ENCODE data around the gene IGLON5.

IGLON5 gene

DNA sequence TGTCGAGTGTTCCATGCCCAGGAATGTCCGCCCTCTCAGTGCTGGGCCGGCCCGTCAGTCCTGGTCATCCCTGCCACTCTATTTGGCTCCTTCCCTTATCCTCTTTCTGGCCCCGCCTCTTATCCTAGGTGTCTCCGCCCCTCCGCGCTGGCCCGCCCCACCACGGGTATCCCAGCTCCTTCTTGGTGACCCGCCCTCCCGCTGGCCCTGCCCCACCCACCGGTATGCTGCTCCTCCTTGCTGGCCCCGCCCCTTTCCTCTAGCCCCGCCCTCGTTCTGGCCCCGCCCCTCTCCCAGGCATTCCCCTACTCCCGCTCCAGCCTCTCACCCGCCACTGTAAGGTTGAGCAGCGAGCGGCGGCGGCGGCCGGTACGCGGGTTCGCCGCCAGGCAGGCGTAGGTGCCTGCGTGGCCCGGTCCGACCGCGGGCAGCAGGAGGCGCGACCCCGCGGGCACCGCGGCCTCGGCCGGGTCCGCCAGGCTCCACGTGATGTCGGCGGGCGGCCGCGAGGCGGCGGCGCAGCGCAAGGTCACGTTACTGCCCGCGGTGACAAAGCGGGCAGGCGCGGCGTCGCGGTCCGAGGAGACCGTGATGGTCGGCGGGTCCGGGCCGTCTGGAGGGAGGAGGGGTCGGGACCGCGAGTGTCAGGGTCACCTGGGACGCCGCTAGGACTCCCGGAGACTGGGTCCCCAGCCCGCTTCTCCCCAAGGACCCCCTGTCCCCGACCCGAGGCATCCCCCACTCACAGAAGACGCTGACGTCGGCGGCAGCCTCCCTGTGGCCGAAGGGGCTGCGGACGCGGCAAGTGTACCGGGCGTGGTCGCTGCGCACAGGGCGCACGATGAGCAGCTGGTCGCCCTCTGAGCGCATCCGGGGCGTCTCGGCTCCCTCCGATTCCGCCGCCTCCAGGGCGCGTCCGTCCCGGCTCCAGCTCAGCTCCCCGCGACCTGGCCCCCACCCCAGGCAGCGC lies 28.5 kb downstream of the IGLON5 start:
- no peak; the same call in 1 of the 2 replicates for TF ChIP-seq FOXM1 (IDR thresholded peaks at IDR 0.05; ENCODE audit: borderline replicate concordance)
- TF ChIP-seq LEF1 (IDR thresholded peaks at IDR 0.05; ENCODE audit: borderline replicate concordance) = no peak
- TF ChIP-seq ZNF384 (IDR thresholded peaks at IDR 0.05) = no peak
- TF ChIP-seq FOXK2 (IDR thresholded peaks at IDR 0.05) = no peak
- no peak for TF ChIP-seq BHLHE40 (IDR thresholded peaks at IDR 0.05; ENCODE audit: borderline replicate concordance)
- TF ChIP-seq FOXA1 (IDR thresholded peaks at IDR 0.05) = no peak
- TF ChIP-seq SP1 (IDR thresholded peaks at IDR 0.05) = no peak
- TF ChIP-seq SUZ12 (IDR thresholded peaks at IDR 0.05) = no peak
- no peak for TF ChIP-seq TARDBP (IDR thresholded peaks at IDR 0.05)
- no peak for TF ChIP-seq ARNT (IDR thresholded peaks at IDR 0.05)
- TF ChIP-seq L3MBTL2 (conservative IDR thresholded peaks at IDR 0.05) = peak; percentile 81
- TF ChIP-seq PKNOX1 (IDR thresholded peaks at IDR 0.05) = peak; percentile 92
- TF ChIP-seq HDGF (IDR thresholded peaks at IDR 0.05; ENCODE audit: borderline replicate concordance) = no peak
- POLR2A ChIA-PET = interaction anchor here (0.5 to 5.9 kb wide), 8 partner anchors 10 to 54 kb away, joined by 3 to 40 read pairs (median 4); partner anchors contain the start of gene ETFB
- CTCF ChIA-PET = interaction anchor here (0.6 to 1.1 kb wide), 2 partner anchors 26 to 41 kb away, joined by 3 to 6 read pairs; partner anchors contain the start of gene ETFB
- DNase-seq (ENCODE audit: extremely low spot score) = peak; percentile 98

DNA sequence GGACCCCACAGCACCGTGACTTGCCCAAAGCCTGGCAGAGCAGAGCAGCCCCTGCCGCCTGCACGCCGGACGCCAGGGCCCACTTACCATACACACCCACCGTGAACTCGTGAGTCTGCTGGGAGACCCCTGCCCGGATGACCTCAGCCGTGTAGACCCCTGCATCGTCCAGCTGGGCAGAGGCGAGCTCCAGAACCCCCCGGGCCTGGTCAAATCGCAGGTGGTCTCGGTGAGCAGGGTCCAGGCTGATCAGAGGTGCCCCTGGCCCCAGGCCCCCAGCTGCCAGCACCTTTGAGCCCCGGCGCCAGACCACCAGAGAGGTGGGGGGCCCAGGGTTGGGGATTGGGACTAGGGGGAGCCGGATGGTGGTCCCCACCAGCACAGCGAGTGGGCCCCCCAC lies 29.6 kb downstream of the IGLON5 start:
- CTCF ChIA-PET = no interaction called here

DNA sequence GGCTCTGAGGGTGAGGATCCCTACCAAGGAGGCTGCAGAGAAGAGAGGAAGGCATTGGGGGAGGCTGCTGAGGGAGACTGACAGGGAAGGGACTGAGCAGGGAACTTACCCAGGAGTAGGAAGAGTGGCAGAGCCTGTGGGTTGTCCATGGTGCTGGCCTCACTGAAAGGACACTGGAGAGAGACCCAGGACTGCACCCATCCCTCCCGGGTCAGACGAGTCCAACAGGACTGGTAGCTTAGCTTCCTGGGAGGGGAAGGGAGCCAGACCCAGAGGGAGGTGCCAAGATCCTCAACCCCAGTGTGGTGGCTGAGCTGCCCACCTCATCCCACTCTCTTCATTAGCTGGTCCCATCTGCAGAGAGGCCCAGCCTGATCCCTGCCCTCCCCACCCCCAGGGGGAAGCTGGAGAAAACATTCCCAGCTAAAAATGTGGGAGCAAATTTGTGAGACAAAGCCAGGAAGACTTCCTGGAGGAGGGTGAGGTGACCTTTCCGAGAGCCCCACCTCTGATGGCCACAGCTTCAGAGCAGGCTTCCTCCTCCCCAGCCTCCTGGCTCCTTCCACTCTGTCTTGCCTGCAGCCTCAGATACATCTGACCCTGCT lies 30.6 kb downstream of the IGLON5 start, which contains the start of gene VSIG10L:
TSS of gene VSIG10L (minus strand) at position 164 of the 605 bp plus-strand sequence. CDS start at position 149, 15 bp downstream.
- CTCF ChIA-PET = no interaction called here

More for the DNA sequence above, 29.6 kb downstream of the IGLON5 start:
- POLR2A ChIA-PET = interaction anchor here (0.8 to 5.9 kb wide), 4 partner anchors 9 to 53 kb away, joined by 3 to 40 read pairs (median 12); partner anchors contain the start of gene ETFB
- no peak for TF ChIP-seq TARDBP (IDR thresholded peaks at IDR 0.05)
- TF ChIP-seq HDGF (IDR thresholded peaks at IDR 0.05; ENCODE audit: borderline replicate concordance) = no peak
- no peak for TF ChIP-seq LEF1 (IDR thresholded peaks at IDR 0.05; ENCODE audit: borderline replicate concordance)
- no peak for TF ChIP-seq NFRKB (IDR thresholded peaks at IDR 0.05)
- no peak for TF ChIP-seq SUZ12 (IDR thresholded peaks at IDR 0.05)
- TF ChIP-seq CTBP1 (IDR thresholded peaks at IDR 0.05; ENCODE audit: borderline replicate concordance) = no peak
- no peak for TF ChIP-seq PKNOX1 (IDR thresholded peaks at IDR 0.05)
- no peak for TF ChIP-seq FOXM1 (IDR thresholded peaks at IDR 0.05; ENCODE audit: borderline replicate concordance)
- TF ChIP-seq FOXK2 (IDR thresholded peaks at IDR 0.05) = no peak
- no peak for TF ChIP-seq FOXA1 (IDR thresholded peaks at IDR 0.05)
- no peak for TF ChIP-seq ARNT (IDR thresholded peaks at IDR 0.05)
- no peak for TF ChIP-seq ZNF384 (IDR thresholded peaks at IDR 0.05)
- TF ChIP-seq L3MBTL2 (conservative IDR thresholded peaks at IDR 0.05) = no peak
- no peak for TF ChIP-seq BHLHE40 (IDR thresholded peaks at IDR 0.05; ENCODE audit: borderline replicate concordance)
- TF ChIP-seq ELF4 (IDR thresholded peaks at IDR 0.05) = no peak
- DNase-seq (ENCODE audit: extremely low spot score) = no peak

DNA sequence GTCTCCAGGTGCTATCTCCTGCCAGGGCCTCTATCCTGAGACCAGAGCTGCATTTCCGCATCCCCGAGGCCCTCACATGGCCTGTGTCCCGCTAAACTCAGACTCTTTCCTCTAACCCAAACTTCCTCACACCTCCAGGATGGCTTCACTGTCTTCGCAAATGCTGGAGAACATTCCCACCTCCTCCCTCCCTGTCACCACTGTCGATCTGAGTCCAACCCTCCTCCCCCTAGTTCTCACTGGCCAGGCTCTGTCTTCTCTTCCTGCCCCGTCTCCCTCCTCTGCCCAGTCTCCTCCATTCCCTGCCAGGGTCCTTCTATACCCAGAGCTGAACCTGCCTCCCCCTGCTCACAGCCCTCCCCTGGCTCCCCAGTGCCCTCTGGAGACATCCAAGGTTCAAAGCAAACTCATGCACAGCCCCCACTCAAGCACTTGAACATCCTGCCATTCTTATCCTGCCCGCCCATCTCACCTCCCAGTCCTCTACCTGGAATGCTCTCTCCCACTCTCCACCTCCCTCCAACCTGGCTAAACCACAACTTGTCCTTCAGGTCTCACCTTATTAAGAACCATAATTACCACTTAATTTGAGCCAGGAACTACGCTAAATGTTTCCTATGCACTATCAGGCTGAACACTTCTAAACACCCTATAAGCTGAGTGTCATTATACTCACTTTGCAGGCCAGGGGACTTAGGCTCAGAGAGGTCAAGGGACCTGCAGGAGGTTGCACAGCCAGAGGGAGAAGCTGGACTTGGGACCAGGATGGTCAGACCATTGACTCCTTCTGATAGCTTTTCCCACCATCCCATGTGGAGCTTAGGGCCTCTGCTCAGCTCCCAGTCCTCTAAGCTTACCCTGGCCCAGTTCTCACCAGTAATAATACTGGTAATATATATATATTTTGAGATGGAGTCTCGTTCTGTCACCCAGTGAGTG lies 31.5 kb downstream of the IGLON5 start:
- POLR2A ChIA-PET = interaction anchor here (1.1 to 5.9 kb wide), 5 partner anchors 11 to 52 kb away, joined by 3 to 40 read pairs (median 5); partner anchors contain the start of gene ETFB
- CTCF ChIA-PET = no interaction called here

More for the DNA sequence above, 30.6 kb downstream of the IGLON5 start, which contains the start of gene VSIG10L:
- TF ChIP-seq BHLHE40 (IDR thresholded peaks at IDR 0.05; ENCODE audit: borderline replicate concordance) = no peak
- no peak for TF ChIP-seq HDGF (IDR thresholded peaks at IDR 0.05; ENCODE audit: borderline replicate concordance)
- no peak for TF ChIP-seq FOXM1 (IDR thresholded peaks at IDR 0.05; ENCODE audit: borderline replicate concordance)
- no peak for TF ChIP-seq ELF4 (IDR thresholded peaks at IDR 0.05)
- no peak for TF ChIP-seq SP1 (IDR thresholded peaks at IDR 0.05)
- no peak for TF ChIP-seq CTBP1 (IDR thresholded peaks at IDR 0.05; ENCODE audit: borderline replicate concordance)
- DNase-seq (ENCODE audit: extremely low spot score) = no peak
- POLR2A ChIA-PET = interaction anchor here (1.1 to 5.9 kb wide), 4 partner anchors 12 to 53 kb away, joined by 3 to 40 read pairs (median 10); partner anchors contain the start of gene ETFB

GRCh38 chr19:51345076-51345620 lies 33.7 kb downstream of the IGLON5 start:
- CTCF ChIA-PET = no interaction called here
- POLR2A ChIA-PET = no interaction called here
- no peak for DNase-seq (ENCODE audit: extremely low spot score)
- TF ChIP-seq ZNF384 (IDR thresholded peaks at IDR 0.05) (no peak), BHLHE40 (IDR thresholded peaks at IDR 0.05; ENCODE audit: borderline replicate concordance) (no peak), L3MBTL2 (conservative IDR thresholded peaks at IDR 0.05) (no peak), FOXA1 (IDR thresholded peaks at IDR 0.05) (no peak), FOXM1 (IDR thresholded peaks at IDR 0.05; ENCODE audit: borderline replicate concordance) (no peak), FOXK2 (IDR thresholded peaks at IDR 0.05) (no peak), CTBP1 (IDR thresholded peaks at IDR 0.05; ENCODE audit: borderline replicate concordance) (no peak), LEF1 (IDR thresholded peaks at IDR 0.05; ENCODE audit: borderline replicate concordance) (no peak), SUZ12 (IDR thresholded peaks at IDR 0.05) (no peak), SP1 (IDR thresholded peaks at IDR 0.05) (no peak), ELF4 (IDR thresholded peaks at IDR 0.05) (no peak), NFRKB (IDR thresholded peaks at IDR 0.05) (no peak), TARDBP (IDR thresholded peaks at IDR 0.05) (no peak)

More for the DNA sequence above, 31.5 kb downstream of the IGLON5 start:
- TF ChIP-seq SP1 (IDR thresholded peaks at IDR 0.05) = no peak
- TF ChIP-seq LEF1 (IDR thresholded peaks at IDR 0.05; ENCODE audit: borderline replicate concordance) = no peak
- no peak for TF ChIP-seq FOXK2 (IDR thresholded peaks at IDR 0.05)
- no peak for DNase-seq (ENCODE audit: extremely low spot score)
